Mucosa of gallbladder (tissue), 1 donor: ENCODE data around the gene TTC28. TPM values are rescaled to one million over a fixed set of nuclear protein-coding genes. Genes with fewer than 3 reads are reported as not detected.
"Not testable (repeated sequence)": the region's sequence is repeated elsewhere in the genome, so short reads cannot be mapped to it uniquely, and the experiment has no call there.

Experiments
- DNase-seq: peaks from one replicate; pipeline ENCODE4 v3.0.0-alpha.2; 2020; ENCODE audit warnings: low spot score
- total RNA-seq: library from RNA; stranded (reverse); gene quantifications from one replicate; pipeline ENCODE4 v1.2.1, GENCODE V29; 2021
- donor health status: DM: no; HTN: no; CAD: no.

TTC28 gene
- total RNA-seq, 1 donor from 2014 or later: 32.7 TPM

- DNase-seq: no peak
Observed at GRCh38 chr22:28560046-28560742, 119.4 kb downstream of the TTC28 start.

GRCh38 chr22:28557184-28557583 is 122.5 kb downstream of the TTC28 start:
- DNase-seq: no peak

- DNase-seq: not testable (repeated sequence)
Observed at GRCh38 chr22:28553108-28553866, 126.4 kb downstream of the TTC28 start.

GRCh38 chr22:28548406-28548805 is 131.2 kb downstream of the TTC28 start:
- DNase-seq: no peak

- no peak for DNase-seq
Observed at GRCh38 chr22:28547132-28547842, 132.4 kb downstream of the TTC28 start.

- no peak for DNase-seq
Observed at GRCh38 chr22:28544431-28544868, 135.2 kb downstream of the TTC28 start.

GRCh38 chr22:28542980-28543621 is 136.5 kb downstream of the TTC28 start:
- DNase-seq: no peak

GRCh38 chr22:28541137-28541536 is 138.5 kb downstream of the TTC28 start:
- DNase-seq: no peak

GRCh38 chr22:28538922-28539321 is 140.7 kb downstream of the TTC28 start:
- DNase-seq: no peak

GRCh38 chr22:28530565-28530964 is 149.1 kb downstream of the TTC28 start:
- DNase-seq: not testable (repeated sequence)

GRCh38 chr22:28529144-28529543 is 150.5 kb downstream of the TTC28 start:
- not testable (repeated sequence) for DNase-seq

- DNase-seq: no peak
Observed at GRCh38 chr22:28521451-28521850, 158.2 kb downstream of the TTC28 start.

- DNase-seq: no peak
Observed at GRCh38 chr22:28514321-28514821, 165.3 kb downstream of the TTC28 start.

- DNase-seq: not testable (repeated sequence)
Observed at GRCh38 chr22:28512387-28512786, 167.3 kb downstream of the TTC28 start.

GRCh38 chr22:28507896-28508295 is 171.7 kb downstream of the TTC28 start:
- no peak for DNase-seq

- no peak for DNase-seq
Observed at GRCh38 chr22:28506150-28506535, 173.5 kb downstream of the TTC28 start.

GRCh38 chr22:28505416-28506149 is 174.1 kb downstream of the TTC28 start:
- DNase-seq: no peak

GRCh38 chr22:28500006-28500405 is 179.6 kb downstream of the TTC28 start:
- no peak for DNase-seq

GRCh38 chr22:28498044-28498443 is 181.6 kb downstream of the TTC28 start:
- no peak for DNase-seq

- no peak for DNase-seq
Observed at GRCh38 chr22:28497188-28497587, 182.5 kb downstream of the TTC28 start.

GRCh38 chr22:28491289-28491688 is 188.4 kb downstream of the TTC28 start:
- not testable (repeated sequence) for DNase-seq
